Stimulated activated CD8-positive, alpha-beta memory T cell treated with anti-CD3 and anti-CD28 coated beads, Interleukin-4, amount 100 ng/mL, for 48 hours (primary cell): ENCODE measurements around the gene SEPTIN1.

ENCODE experiments used
- DNase-seq: peaks from one replicate; pipeline ENCODE4 v3.0.0-alpha.2; 2020

Gene SEPTIN1

DNA sequence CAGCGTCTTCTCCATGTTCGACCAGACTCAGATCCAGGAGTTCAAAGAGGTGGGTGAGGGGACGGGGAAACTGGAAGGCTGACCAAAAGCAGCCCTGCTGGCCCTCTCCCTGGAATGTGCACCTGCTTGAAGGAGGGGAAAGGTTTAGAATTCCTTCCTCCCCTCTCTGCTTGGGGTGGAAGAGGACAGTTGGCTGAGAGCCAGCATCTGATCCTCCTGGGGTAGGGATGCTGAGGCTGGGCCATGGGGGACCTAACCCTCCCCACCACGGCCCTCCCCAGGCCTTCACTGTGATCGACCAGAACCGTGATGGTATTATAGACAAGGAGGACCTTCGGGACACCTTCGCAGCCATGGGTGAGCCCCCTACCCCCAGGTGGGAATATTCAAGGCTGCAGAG lies 6.5 kb downstream of the SEPTIN1 start:
- DNase-seq, result no peak

DNA sequence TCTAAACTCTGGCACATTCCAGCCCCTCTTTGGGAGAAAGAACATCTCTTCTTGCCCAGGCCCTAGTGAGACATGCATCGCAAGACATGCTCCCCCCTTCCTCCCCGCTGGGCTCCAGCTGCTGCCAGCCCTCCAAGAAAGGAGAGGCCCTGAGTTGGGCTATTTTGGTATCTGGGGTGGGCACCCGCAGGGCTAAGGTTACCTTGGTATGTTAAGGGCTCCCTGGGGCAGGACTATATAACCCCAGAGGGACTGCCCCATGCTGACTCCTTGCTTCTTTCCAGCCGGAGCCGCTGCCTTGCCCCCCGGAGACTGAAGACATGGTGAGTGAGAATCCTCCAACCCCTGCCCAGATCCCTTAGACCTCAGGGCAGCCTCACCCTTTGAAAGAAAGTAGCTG lies 7.8 kb downstream of the SEPTIN1 start, which contains the start of gene MYL11:
Gene MYL11 (plus strand): TSS at position 265 of the 400 bp plus-strand sequence. CDS start 56 bp downstream, at position 321.
- no peak for DNase-seq

DNA sequence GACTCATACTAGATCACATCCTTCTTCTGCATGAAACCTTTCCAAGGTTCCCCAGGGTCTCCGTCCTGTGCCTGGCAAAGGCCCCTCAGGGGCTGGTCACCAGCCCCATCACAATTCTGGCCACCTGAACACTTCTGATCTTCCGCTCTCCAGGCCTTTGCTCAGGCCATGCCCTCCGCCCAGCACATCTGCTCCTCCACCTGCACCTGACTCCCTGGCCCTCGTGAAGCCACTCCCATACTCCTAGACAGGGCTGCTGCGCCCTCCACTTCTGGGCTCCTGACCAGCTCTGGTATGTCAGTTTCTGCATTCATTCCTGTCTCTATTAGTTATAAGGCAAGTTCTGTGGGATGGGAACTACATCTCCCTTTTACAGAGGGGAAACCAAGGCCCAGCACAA lies 9.6 kb downstream of the SEPTIN1 start:
- DNase-seq, result no peak

DNA sequence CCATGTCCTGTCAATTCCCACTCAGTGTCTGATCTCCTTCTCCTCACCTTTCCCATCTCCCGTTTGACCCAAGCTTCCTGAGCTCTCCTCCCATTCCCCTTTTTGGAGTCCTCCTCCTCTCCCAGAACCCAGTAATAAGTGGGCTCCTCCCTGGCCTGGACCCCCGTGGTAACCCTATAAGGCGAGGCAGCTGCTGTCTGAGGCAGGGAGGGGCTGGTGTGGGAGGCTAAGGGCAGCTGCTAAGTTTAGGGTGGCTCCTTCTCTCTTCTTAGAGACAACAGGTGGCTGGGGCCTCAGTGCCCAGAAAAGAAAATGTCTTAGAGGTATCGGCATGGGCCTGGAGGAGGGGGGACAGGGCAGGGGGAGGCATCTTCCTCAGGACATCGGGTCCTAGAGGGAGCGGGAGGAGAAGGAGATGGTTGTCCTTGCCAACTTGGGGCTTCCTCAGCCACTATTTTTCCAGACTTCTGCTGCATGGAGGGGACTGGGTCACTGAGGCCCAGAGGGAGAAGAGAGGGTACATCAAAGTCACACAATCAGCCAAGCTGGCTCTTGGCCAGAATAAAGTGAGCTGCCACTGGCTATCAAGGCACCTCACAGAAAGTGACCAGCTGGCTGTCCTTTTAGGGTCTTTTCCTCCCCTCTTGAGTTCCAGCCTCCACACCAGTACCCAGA lies 10.2 kb downstream of the SEPTIN1 start:
- DNase-seq, result no peak

DNA sequence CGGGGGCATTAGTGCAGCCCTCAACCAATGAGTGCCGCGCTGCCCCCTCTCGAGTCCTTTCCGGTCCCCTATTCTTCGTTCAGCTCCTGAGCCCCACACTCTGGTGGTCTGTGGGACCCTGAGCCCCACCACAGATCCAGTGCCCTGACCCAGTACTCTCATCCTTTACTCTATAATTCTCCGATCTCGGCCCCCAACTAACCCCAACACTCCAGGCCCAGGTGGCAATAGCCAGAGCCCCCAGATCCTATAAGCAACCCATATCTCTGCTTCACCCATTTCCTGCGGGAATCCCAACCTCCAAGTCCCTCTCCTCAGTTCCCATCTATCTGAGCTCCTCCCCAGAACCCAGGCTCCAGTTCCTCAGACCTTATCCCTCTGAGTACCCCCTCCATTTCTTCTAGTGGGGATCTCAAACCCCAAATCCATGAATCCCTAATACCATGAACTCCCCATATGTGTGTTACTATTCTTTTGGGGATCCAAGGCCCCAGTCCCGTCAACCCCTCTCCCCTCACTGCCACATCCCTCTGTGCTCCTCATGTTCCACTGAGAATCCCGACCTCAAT lies 11.0 kb downstream of the SEPTIN1 start:
- no peak for DNase-seq

DNA sequence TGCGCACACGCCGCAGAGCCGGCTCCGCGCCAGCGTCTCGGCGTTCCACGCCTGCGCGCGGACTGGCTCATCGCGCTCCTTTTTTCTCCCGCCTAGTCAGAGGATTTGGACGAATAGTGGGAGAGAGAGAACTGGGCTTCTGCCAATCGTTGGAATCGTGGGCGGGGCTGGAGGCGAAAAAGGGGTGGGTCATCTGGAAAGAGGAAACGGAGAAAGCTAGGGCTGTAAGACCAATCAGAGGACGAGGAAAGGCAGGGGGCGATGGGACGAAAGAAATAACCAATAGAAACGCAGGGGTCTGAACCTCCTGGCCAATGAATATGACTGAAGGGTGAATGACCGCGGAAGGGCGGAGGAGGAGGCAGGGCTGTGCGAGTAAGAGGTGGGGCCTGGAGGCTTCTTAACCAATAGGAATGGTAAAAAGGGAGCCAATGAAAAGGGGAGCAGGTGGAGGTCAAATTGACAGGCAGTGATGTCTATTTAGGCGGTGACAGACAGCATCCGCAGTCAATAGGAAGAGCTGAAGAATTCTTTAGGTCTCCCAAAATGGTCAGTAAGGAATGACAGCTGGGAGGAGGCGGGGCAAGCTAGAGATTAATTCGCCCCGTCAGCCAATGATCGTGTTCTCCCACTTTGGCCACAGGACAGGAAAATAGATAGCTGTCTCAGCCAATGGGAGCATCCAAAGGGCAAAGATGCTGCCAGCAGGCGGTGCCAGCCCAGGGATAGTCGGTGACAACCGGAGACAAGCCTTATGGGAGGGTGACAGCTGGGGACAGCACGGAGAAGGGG lies 11.7 kb downstream of the SEPTIN1 start, which contains the start of gene TBC1D10B:
Gene TBC1D10B (minus strand): TSS at position 39 of the 792 bp plus-strand sequence. CDS start 311 bp downstream, outside the sequence.
- DNase-seq, result peak; percentile 99

DNA sequence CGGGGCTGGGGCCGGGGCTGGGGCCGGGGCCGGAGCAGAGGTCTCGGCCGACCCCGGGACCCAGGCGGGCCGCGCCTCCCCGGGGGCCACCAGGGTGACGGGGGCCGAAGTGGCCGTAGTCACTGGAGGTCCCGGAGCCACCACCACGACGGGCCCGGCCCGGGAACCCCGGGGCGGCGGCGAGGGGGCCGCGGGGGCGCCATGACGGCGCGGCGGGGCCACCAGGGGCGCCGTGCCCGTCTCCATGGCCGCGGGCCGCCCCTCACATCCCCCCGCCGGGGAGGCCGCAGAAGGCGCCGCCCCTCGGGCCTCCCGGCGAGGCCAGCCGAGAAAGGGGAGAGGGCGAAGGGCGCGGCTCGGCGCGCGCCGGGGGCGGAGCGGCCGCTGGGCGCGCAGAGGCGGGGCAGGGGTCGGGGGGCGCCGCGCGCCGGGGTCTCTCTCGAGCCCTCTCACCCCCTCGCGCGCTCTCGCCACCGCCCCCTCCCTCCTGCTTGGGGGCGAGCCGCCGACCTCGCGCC lies 12.4 kb downstream of the SEPTIN1 start:
- DNase-seq, result no peak

DNA sequence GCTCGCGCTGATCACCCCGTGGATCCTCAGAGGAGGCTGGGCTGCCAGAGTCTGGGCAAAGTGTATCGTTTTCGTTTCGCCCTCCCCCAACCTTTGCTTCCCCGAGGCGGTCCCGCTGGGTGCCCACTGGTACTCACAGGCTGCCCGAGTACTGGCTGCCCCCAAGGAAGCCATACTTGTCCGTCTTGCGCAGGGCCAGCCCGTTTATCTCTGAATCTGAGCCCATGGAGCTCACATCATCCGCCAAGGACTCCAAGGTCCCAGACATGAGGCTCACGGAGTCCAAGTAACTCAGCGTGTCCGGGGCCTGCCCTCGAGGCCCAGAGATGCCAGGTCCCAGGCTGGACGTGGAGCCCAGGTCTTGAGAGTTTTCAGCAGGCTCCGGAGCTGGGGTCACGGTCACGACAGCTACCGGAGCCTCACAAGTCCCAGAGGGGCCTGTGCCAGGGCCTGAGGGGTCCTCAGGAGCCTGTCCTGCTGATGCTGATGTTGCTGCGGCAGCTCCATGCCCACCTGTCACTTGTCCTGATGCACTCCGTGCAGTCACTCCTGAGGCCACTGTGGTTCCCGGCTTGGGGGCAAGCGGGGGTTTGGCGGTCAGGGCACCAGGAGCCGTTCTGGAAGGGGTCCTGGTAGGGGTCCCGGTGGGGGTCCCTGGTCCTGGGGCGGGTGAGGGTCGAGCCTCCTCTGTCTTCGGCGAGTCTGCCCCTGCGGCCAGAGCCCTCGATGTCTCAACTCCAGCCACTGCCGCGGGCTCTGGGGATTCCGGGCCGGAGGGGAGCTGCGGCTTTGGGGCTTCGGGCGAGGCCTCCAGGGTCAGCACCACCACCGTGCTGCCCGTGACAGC lies 13.0 kb downstream of the SEPTIN1 start:
- DNase-seq, result peak; percentile 46

DNA sequence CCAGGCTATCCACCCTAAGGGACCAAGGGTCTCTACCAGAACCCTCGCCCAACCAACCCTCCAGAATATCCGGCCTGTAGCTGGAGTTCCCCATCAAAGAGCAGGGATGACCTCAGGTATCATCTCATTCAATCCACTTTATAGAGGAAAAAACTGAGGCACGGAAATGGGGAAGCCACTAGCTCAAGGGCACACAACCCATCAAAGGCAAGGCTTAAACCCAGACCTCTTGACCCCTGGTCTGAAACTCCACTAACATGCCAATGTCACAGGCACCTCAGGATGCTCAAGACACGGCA lies 13.6 kb downstream of the SEPTIN1 start:
- DNase-seq, result no peak

DNA sequence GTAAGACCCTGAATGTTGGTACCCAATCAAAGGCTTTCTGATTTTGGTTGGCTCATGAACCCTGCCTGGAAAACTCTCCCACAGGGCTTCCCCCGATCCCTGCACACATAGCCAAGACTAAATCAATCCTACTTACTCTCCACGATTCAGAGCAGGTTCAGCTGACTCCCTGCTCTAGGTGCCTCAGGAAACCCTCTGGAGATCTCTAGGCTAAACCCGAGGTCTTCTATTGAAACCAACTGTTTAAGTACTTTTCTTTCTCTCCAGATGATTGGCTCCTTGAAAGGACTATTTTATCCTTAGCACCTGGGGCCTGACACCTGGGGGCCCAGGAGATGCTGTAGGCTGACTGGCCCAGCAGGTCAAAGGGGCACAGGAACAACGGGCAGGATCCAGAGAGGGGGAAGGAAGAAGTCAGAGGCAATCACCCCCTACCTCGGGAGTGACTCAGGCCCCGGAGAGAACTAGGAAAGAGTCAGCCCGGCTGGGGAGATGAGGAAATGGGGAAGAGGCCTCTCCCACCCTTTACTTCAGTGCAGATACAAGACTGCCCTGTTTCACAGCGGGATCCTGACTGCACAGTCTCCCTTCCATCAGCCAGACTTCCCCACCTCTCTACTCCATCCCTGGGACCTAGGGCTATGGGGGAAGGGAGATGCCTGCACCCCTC lies 14.1 kb downstream of the SEPTIN1 start:
- DNase-seq, result no peak

DNA sequence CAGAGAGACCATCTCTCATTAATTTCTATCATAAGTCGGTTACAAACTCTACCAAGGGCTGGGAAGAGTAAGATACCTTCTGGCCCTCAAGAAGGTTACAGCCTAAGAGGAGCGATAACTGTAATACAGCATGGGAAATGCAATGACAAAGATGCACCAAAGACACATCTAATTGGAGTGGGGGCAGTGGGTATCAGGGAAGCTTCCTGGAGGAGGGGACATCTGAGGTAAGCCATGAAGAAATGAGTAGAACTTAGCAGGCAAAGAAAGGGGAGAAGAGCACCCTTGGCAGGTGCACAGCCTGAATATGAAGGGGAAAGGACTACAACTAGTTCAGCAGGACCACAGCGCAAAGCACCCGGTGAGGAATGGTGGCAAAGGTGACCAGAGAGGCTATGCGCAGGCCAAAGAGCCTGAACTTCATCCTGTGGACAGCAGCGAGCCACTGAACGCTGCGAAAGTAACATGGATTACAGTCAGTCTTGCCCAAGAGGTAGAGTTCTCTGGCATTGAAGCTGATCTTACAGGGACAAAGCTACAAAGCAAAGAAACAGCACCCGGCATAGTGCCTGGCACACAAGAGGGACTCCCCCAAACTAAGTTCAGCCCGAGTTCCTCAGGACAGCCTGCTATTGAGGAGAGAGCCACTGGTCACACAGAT lies 14.9 kb downstream of the SEPTIN1 start:
- no peak for DNase-seq

DNA sequence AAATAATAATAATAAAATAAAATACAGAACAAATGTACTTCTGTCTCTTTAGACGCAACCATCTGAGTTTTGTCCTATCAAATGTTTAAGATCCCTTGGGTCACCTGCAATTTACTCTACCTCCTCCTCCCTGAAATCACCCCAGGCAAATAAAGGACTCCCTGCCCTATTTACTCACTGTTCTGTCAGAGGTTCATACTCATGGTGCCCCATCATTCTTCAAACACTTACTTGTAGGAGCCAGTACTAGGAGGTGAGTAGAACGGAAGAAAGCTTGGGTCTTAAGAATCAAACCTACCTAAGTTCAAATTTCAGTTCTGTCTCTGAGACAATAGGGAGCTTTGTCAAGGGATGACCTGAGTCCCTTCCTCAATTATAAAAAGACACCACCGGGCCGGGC lies 15.8 kb downstream of the SEPTIN1 start:
- no peak for DNase-seq

DNA sequence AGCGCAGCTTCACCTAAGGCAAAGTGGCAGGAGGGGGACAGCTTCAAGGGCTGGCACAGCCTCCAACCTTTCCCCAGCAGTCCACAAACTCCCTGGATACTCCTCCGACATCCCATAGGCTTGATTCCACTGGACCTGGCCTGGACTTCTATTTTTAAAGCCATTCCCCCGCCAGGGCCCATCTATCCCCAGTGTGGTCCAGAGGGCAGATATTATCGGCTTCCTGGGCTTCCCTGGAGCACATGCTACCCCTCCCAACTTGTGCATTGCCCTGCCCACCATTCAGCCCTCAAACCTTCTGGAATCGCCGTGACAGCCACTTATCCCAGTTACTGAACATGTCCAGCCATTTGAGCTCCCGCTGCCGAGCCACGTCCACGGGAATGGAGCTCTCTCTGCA lies 17.2 kb downstream of the SEPTIN1 start:
- DNase-seq, result no peak

DNA sequence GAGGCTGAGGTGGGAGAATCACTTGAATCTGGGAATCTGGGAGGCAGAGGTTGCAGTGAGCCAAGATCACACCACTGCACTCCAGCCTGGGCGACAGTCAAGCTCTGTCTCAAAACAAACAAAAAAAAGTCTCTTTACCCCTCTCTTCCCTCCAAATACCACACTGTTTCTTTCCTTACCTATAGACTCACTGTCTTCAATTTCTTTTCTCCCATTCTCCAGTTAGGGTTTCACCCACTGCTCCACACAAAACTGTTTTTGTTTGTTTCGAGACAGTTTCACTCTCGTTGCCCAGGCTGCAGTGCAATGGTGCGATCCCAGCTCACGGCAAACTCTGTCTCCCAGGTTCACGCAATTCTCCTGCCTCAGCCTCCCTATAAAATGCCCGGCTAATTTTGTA lies 21.2 kb downstream of the SEPTIN1 start:
- no peak for DNase-seq

DNA sequence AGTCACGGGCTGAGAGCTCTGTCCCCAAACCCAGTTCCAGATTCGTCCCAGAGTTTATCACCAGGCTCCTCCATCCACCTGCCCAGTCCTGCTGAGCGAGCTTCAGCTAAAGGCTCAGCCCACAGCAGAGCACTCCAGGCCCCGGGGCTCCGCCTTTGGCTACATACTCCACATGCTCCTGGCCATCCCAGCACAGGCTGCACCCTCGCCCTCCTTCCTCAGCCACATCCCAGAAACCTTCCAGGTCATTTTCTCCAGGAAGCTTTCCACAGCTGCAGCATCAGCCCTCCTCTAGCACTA lies 22.5 kb downstream of the SEPTIN1 start:
- DNase-seq, result no peak

DNA sequence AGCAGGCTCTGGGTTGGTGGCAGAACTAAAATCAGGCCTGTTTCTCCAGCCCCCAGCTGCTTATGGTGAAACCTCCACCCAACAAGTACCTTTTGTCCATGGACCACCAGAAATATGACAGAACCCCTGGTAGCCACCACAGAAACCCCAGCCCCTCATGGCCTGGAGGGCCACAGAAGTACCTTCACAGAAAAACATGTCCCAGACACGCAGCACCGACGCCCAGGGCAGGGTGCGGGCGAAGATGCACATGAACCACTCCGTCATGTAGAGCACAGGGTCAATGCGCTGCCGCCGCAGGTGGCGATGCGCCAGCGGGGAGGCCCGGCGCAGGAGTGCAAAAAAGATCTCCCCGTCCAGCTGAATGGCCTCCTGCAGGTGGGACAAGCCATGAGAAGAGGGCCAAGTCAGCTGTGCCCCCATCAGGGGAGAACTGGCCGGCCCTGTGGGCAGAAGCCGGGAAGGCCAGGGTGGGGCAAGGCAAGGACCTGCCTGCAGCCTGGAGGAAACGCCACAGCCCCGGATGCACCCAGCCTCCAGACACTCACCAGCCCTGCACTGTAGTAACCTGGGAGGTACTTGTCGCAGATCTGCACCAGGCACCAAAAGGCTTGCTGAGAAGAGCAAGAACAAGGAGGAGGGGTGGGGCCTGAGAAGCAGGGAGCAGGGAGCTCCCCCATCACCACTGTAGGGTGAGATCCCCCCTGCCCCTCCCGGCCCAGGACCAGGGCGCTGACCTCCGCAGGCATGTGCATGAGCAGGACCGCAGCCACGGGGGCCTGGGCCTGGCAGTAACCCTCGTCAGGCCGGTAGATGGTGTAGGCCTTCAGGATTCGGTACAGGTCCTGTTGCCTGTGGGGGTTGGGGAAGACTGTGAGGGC lies 23.1 kb downstream of the SEPTIN1 start:
- no peak for DNase-seq

DNA sequence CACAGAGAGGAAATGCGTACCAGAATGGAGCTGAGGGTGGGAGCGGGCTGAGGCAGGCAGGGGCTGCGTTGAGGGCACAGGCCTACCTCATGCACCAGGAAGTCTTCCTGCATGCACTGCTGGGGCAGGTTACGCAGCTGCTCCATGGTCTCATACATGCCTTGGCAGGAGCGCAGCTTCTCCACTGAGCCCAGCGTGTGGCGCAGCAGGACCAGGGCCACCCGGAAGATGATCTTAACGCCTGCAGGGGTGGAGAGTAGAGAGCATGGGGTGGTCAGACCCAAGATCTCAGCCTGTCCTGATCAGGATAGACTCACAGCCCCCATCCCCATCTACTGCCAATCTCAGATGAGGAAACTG lies 23.8 kb downstream of the SEPTIN1 start:
- no peak for DNase-seq

DNA sequence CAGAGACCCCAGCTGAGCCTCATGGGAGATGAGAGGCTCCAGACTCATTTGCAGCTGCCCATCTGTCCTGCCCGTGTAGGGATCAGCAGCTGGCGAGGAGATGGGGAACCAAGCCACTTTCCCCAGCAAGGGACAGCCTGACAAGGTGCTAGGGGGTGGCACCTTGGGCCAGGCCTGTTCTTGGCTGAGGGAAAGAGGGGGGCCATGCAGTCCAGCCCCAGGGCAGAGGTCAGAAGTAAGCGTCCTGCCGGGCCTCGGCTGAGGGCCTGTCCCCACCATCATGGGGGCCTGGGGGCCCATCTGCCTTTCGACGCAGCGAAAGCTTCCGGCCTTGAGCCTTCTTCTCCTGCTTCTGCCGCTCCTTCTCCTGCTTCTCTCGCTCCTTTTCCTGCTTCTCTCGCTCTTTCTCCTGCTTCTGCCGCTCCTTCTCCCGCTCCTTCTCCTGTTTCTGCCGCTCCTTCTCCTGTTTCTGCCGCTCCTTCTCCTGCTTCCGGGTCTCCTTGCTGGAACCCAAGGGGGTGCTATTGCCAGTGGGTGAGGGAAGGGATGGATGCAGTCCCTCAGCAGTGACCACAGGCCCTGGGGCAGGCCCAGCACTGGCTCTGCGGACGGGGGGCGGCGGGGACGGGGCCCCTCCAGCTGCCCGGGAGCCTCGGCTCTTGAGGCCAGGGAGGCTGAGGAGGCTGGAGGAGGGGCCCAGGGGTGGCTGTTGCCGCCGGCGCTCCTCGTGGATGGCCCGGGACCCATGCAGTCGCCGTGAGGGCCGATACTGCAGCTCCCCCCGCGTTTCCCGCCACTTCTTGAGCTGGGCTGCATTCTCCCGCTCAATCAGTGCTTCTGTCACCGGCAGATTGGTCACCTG lies 24.4 kb downstream of the SEPTIN1 start:
- DNase-seq, result no peak

DNA sequence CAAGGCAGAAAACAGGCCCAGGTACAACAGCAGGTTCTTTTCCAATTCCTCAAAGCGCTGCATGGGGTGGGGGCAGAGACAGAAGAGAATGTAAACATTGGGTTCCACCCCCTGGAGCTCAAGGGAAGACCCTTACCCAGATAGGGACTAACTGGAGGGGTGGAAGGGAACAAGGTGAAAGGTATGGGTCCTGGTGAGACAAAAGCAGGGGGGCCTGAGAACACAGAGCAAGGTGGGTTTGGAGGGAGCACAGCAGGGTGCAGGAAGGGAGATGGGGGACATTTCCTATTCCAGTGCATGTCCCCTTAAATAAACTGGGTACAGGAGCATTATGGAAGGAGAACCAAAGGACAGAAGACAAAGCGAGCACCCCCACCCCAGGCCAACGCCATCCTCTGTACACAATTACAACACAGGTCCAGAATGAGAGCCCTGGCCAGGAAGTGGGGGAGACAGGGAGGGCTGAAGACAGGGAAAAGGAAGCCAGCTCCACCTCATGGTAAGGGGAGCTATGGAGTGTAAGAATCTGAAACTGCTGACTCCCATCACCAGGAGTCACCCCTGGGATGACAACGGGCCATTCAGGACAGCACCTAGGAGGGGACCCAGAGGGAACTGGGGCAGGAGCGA lies 25.2 kb downstream of the SEPTIN1 start:
- DNase-seq, result no peak
